ENCODE data around the gene WDR77. TPM values are rescaled to one million over a fixed set of nuclear protein-coding genes. Genes with fewer than 3 reads are reported as not detected.

WDR77 gene
- total RNA-seq, 2 experiments from 2014 or later: 77.4 to 79.7 TPM

GRCh38 chr1:111424281-111424680 lies 24.8 kb downstream of the WDR77 start:
- DNase-seq: no peak
- H3K4me3 Mint-ChIP-seq: no peak overlapping the region
- no peaks in the 10 kb centered on the region for H3K4me1 Mint-ChIP-seq
- H3K27me3 Mint-ChIP-seq: no peaks in the 10 kb centered on the region
- H3K27ac Mint-ChIP-seq: no peak overlapping the region
- no peaks in the 10 kb centered on the region for H3K36me3 Mint-ChIP-seq
- H3K9me3 Mint-ChIP-seq: no peaks in the 10 kb centered on the region

DNA sequence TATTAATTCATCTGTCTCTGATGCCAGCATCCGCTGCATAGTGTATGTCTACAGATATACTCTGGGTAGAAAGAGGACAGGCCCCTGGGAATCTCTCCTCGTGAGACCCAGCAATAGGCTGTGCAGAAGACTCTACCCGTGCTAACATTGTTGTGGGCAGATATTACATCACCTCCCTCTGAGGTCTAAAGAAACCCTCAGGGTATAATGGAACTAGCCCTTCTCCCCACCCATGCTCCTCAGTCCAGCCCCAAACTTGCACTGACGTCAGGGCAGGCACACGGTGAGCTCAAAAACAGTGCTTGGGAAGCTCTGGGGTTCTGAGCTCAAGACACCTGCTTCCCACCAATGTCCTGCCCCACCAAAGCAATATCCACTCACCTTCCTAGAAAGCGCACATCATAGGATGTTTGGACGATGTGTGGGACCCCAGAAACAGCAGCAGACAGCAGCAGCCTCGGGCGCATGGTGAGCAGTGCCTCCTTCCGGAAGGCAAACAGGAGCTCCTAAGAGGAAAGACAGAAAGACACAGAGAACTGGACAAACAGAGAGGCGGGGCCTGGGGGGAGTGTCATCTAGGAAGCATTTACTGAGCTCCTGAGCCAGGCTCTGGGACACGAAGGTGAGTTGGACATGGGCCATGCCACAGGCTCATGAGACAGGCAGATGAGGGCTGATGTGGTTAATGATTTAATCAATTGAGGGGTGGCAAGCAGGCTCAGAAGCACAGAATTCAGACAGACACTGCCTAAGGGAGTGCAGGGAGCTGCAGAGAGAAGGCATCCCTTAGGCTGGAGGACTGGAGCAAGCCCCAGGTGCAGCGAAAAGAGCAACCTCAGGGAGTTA lies 26.3 kb downstream of the WDR77 start:
- H3K4me3 Mint-ChIP-seq: no peak overlapping the region
- no peaks in the 10 kb centered on the region for H3K4me1 Mint-ChIP-seq
- no peaks in the 10 kb centered on the region for H3K9me3 Mint-ChIP-seq
- no peaks in the 10 kb centered on the region for H3K27me3 Mint-ChIP-seq
- peaks cover 1% of the 10 kb centered on the region for H3K36me3 Mint-ChIP-seq
- no peak overlapping the region for H3K27ac Mint-ChIP-seq
- no peak for DNase-seq

- peaks cover 1% of the 10 kb centered on the region for H3K36me3 Mint-ChIP-seq
- no peak for DNase-seq
- no peaks in the 10 kb centered on the region for H3K9me3 Mint-ChIP-seq
- no peaks in the 10 kb centered on the region for H3K27me3 Mint-ChIP-seq
- H3K4me3 Mint-ChIP-seq: no peak overlapping the region
- H3K27ac Mint-ChIP-seq: no peak overlapping the region
- no peaks in the 10 kb centered on the region for H3K4me1 Mint-ChIP-seq
Observed at GRCh38 chr1:111420377-111420776, 28.7 kb downstream of the WDR77 start.

- Mint-ChIP-seq H3K27me3 (no peaks in the 10 kb centered on the region), H3K4me3 (no peak overlapping the region), H3K27ac (no peak overlapping the region), H3K9me3 (no peaks in the 10 kb centered on the region), H3K36me3 (peaks cover 3% of the 10 kb centered on the region), H3K4me1 (no peaks in the 10 kb centered on the region)
- no peak for DNase-seq
Observed at GRCh38 chr1:111419037-111419436, 30.0 kb downstream of the WDR77 start.

GRCh38 chr1:111417755-111418154 lies 31.3 kb downstream of the WDR77 start:
- no peaks in the 10 kb centered on the region for H3K4me1 Mint-ChIP-seq
- no peak overlapping the region for H3K4me3 Mint-ChIP-seq
- H3K27me3 Mint-ChIP-seq: no peaks in the 10 kb centered on the region
- H3K36me3 Mint-ChIP-seq: peaks cover 5% of the 10 kb centered on the region
- no peak for DNase-seq
- H3K9me3 Mint-ChIP-seq: no peaks in the 10 kb centered on the region
- H3K27ac Mint-ChIP-seq: no peak overlapping the region

DNA sequence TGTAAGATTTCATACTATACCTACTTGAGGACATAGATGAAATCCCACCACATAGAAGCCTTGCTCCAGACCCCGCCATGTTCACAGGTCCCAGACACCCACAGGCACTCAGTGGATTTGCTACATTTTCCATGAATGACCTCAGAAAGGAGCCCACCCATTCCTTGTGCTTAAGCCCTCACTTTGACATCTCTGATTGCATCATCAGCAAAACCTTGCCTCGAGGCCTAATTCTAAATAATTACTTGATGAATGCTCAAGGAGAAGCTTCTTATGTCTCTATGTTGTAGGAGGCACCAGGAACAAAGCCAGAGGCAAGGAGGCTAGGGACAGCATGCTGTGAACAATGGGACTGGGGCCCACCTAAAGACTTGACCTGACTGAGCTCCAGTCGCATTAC lies 33.6 kb downstream of the WDR77 start:
- Mint-ChIP-seq H3K36me3 (peaks cover 5% of the 10 kb centered on the region), H3K9me3 (no peaks in the 10 kb centered on the region), H3K27ac (no peak overlapping the region), H3K27me3 (no peaks in the 10 kb centered on the region), H3K4me3 (no peak overlapping the region), H3K4me1 (no peaks in the 10 kb centered on the region)
- DNase-seq: no peak

DNA sequence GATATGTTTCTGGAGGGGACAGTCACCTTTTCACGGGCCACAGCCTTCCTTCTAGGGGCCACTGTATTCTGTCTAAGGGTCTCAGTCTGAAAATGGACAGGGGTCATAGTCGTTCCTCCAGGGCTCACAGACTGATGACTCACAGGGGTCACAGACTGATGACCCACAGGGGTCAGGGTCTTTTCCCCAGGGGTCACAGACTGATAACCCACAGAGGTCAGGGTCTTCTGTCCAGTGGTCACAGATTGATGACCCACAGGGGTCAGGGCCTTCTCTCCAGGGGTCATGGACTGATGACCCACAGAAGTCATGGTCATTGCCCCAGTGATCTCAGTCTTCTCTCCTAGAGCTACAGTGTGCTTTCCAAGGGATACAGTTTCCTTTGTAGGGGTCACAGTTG lies 34.3 kb downstream of the WDR77 start:
- Mint-ChIP-seq H3K4me3 (no peak overlapping the region), H3K27me3 (no peaks in the 10 kb centered on the region), H3K27ac (no peak overlapping the region), H3K36me3 (peaks cover 5% of the 10 kb centered on the region), H3K4me1 (no peaks in the 10 kb centered on the region), H3K9me3 (no peaks in the 10 kb centered on the region)
- no peak for DNase-seq

DNA sequence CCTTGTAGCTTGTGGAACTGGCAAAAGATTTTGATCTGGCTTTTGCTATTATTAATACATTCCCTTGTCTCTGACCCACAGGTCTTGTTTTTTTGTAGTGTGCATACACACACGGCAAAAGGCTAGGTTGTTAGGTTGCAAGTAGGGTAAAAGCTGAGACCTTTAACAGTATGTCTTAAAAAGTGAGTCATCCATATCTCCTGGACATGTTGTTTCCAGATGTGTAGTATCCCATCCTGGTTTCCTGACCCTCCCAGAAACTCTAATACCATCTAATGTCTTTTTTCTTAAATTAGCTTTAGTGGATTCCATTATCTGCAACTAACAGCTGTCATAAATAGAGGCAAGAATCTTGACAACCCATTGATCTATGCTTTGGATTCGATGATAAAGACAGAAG lies 36.2 kb downstream of the WDR77 start:
- no peak overlapping the region for H3K27ac Mint-ChIP-seq
- H3K4me3 Mint-ChIP-seq: no peak overlapping the region
- H3K36me3 Mint-ChIP-seq: peaks cover 3% of the 10 kb centered on the region
- no peak for DNase-seq
- no peaks in the 10 kb centered on the region for H3K27me3 Mint-ChIP-seq
- H3K4me1 Mint-ChIP-seq: no peaks in the 10 kb centered on the region
- H3K9me3 Mint-ChIP-seq: no peaks in the 10 kb centered on the region

GRCh38 chr1:111407301-111407700 lies 41.8 kb downstream of the WDR77 start:
- Mint-ChIP-seq H3K4me3 (no peak overlapping the region), H3K9me3 (no peaks in the 10 kb centered on the region), H3K27ac (no peak overlapping the region), H3K4me1 (peaks cover 24% of the 10 kb centered on the region), H3K27me3 (no peaks in the 10 kb centered on the region), H3K36me3 (no peaks in the 10 kb centered on the region)
- no peak for DNase-seq

DNA sequence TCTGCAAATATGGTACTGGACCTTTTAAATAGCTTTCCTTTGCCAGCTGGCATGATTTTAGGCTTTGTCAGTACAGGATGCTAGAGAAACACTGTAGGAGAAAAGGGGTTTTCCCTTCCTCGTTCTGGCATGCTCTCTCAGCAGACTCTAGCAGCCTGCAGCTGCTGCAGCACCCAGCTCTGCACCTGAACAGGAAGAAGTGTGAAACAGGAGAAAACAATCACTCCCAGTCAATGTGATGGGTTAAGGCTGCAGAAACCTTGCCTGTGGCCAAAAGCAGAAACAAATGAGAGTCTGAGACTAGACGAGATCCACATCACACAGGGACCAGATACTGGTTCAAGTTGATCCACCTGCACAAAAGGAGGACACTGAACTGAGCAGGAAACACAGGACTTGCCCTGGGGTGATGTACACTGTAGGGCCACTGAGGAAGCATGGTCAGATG lies 42.7 kb downstream of the WDR77 start:
- Mint-ChIP-seq H3K4me3 (no peak overlapping the region), H3K27me3 (no peaks in the 10 kb centered on the region), H3K36me3 (no peaks in the 10 kb centered on the region), H3K27ac (peak overlapping the region; percentile 31), H3K4me1 (peaks cover 29% of the 10 kb centered on the region), H3K9me3 (no peaks in the 10 kb centered on the region)
- DNase-seq: peak; percentile 17

GRCh38 chr1:111404588-111404987 lies 44.5 kb downstream of the WDR77 start:
- Mint-ChIP-seq H3K27ac (no peak overlapping the region), H3K4me3 (no peak overlapping the region), H3K4me1 (peaks cover 32% of the 10 kb centered on the region), H3K36me3 (no peaks in the 10 kb centered on the region), H3K27me3 (no peaks in the 10 kb centered on the region), H3K9me3 (no peaks in the 10 kb centered on the region)
- DNase-seq: no peak

- Mint-ChIP-seq H3K4me3 (no peak overlapping the region), H3K27ac (no peak overlapping the region), H3K36me3 (peaks cover 1% of the 10 kb centered on the region), H3K4me1 (peaks cover 27% of the 10 kb centered on the region), H3K27me3 (no peaks in the 10 kb centered on the region), H3K9me3 (peaks cover 7% of the 10 kb centered on the region)
- no peak for DNase-seq
Observed at GRCh38 chr1:111402083-111402482, 47.0 kb downstream of the WDR77 start.

DNA sequence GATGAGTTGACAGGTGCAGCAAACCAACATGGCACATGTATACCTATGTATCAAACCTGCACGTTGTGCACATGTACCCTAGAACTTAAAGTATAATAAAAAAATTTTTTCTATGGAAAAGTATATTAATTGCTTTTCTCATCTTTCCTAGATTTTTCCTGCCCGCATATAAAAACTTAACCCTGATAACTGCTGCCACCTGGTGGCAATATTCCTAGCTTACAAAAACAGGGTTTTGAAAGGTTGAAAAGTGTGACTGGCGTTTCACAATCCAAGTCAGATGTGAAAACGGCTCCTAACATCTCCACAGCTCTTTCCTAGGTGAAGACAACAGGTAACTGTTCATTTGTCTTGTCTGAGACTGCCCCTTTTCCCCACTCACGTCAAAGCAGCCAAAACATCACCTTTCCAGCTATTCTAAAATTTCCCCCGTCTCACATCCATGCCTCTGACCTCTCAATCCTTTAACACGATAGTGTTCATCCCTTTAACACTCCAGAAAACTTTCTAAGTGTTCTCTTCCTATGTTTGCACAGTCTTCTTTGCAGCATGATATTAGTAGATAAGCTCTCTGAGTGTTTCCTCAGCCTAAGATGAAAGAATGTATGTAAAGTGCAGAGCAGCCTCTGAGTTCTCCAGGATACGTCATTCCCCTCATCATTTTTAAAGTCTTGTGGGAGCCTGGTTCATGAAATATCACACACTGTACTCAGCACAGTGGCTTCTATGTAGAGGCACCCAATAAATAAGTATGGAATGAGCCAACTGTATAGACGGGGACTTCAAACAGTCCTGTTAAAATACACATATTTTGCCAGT lies 49.1 kb downstream of the WDR77 start:
- H3K4me1 Mint-ChIP-seq: peaks cover 9% of the 10 kb centered on the region
- H3K27me3 Mint-ChIP-seq: no peaks in the 10 kb centered on the region
- no peak overlapping the region for H3K4me3 Mint-ChIP-seq
- H3K36me3 Mint-ChIP-seq: peaks cover 1% of the 10 kb centered on the region
- H3K27ac Mint-ChIP-seq: no peak overlapping the region
- no peak for DNase-seq
- peaks cover 7% of the 10 kb centered on the region for H3K9me3 Mint-ChIP-seq

GRCh38 chr1:111392460-111392945 lies 56.6 kb downstream of the WDR77 start:
- no peaks in the 10 kb centered on the region for H3K36me3 Mint-ChIP-seq
- no peak overlapping the region for H3K4me3 Mint-ChIP-seq
- no peaks in the 10 kb centered on the region for H3K27me3 Mint-ChIP-seq
- H3K27ac Mint-ChIP-seq: no peak overlapping the region
- no peak for DNase-seq
- H3K4me1 Mint-ChIP-seq: no peaks in the 10 kb centered on the region
- no peaks in the 10 kb centered on the region for H3K9me3 Mint-ChIP-seq

GRCh38 chr1:111392042-111392441 lies 57.0 kb downstream of the WDR77 start:
- no peak overlapping the region for H3K27ac Mint-ChIP-seq
- no peaks in the 10 kb centered on the region for H3K27me3 Mint-ChIP-seq
- DNase-seq: no peak
- H3K36me3 Mint-ChIP-seq: no peaks in the 10 kb centered on the region
- H3K9me3 Mint-ChIP-seq: no peaks in the 10 kb centered on the region
- no peak overlapping the region for H3K4me3 Mint-ChIP-seq
- H3K4me1 Mint-ChIP-seq: no peaks in the 10 kb centered on the region

All from activated naive CD8-positive, alpha-beta T cell treated with anti-CD3 and anti-CD28 coated beads for 36 hours (primary cell).